NB4 (cell line): ENCODE results near the gene ADAP2.

ENCODE experiments used
- CTCF ChIP-seq: IDR thresholded peaks from one replicate; pipeline ENCODE4 v1.5.1; 2012; ENCODE audit warnings: low read depth, low read length
- POLR2A ChIP-seq: IDR thresholded peaks from 2 replicates; pipeline ENCODE4 v1.6.1; 2011; ENCODE audit warnings: mild to moderate bottlenecking; ENCODE audit not compliant: insufficient read length; ENCODE audit errors: extremely low read depth

GRCh38 chr17:30894236-30894635 is 27.5 kb upstream of the ADAP2 start:
- no peak for TF ChIP-seq CTCF
- no peak for TF ChIP-seq POLR2A
